EL (cell line): ENCODE measurements around the gene NOTUM.
"Not testable (repeated sequence)": the region's sequence is repeated elsewhere in the genome, so short reads cannot be mapped to it uniquely, and the experiment has no call there.

Source experiments
- DNase-seq: peaks from one replicate; pipeline ENCODE4 v3.0.0-alpha.2; 2016

Gene NOTUM

GRCh38 chr17:81996232-81996756 lies 35.3 kb upstream of the NOTUM start:
- DNase-seq = no peak

- no peak for DNase-seq
Observed at GRCh38 chr17:81995463-81996231, 34.7 kb upstream of the NOTUM start.

- no peak for DNase-seq
Observed at GRCh38 chr17:81994593-81995462, 33.8 kb upstream of the NOTUM start.

- DNase-seq = no peak
Observed at GRCh38 chr17:81993729-81994592, 33.0 kb upstream of the NOTUM start.

GRCh38 chr17:81992306-81993102 lies 31.5 kb upstream of the NOTUM start:
- DNase-seq = no peak

- peak; percentile 61 for DNase-seq
Observed at GRCh38 chr17:81991684-81992305, 30.8 kb upstream of the NOTUM start.

GRCh38 chr17:81990836-81991683 lies 30.1 kb upstream of the NOTUM start:
- DNase-seq = no peak

GRCh38 chr17:81987161-81987770 lies 26.3 kb upstream of the NOTUM start:
- DNase-seq = no peak

- DNase-seq = no peak
Observed at GRCh38 chr17:81986606-81987005, 25.6 kb upstream of the NOTUM start.

- DNase-seq = no peak
Observed at GRCh38 chr17:81984773-81985410, 23.9 kb upstream of the NOTUM start.

- DNase-seq = no peak
Observed at GRCh38 chr17:81983639-81984373, 22.8 kb upstream of the NOTUM start.

GRCh38 chr17:81983011-81983638 lies 22.1 kb upstream of the NOTUM start:
- DNase-seq = no peak

GRCh38 chr17:81981511-81981910 lies 20.5 kb upstream of the NOTUM start:
- not testable (repeated sequence) for DNase-seq

- no peak for DNase-seq
Observed at GRCh38 chr17:81980707-81981343, 19.8 kb upstream of the NOTUM start.

GRCh38 chr17:81980122-81980521 lies 19.1 kb upstream of the NOTUM start:
- DNase-seq = no peak

- DNase-seq = no peak
Observed at GRCh38 chr17:81978524-81979298, 17.7 kb upstream of the NOTUM start.
